Astrocyte of the spinal cord (primary cell): ENCODE results near the gene PPP3R1.
A peak's percentile ranks its signal among the peaks of the same experiment; 100 is the strongest.

Experiments used
- DNase-seq: peaks from one replicate; pipeline ENCODE4 v3.0.0; 2011; ENCODE audit warnings: low read depth, low spot score
- H3K4me3 ChIP-seq: 2 replicates; pipeline ENCODE4 v1.5.1; 2011; ENCODE audit warnings: low read depth, mild to moderate bottlenecking, low read length, moderate library complexity
- in situ Hi-C: cut with HindIII; loops from 2 replicates; pipeline ENCODE4 v1.10.0; 2017; ENCODE audit warnings: low sequenced_read_pairs
- TF ChIP-seq, protein P1 (sequence below): IDR thresholded peaks from 2 replicates; pipeline ENCODE4 v1.5.1; 2012; ENCODE audit warnings: low read depth, mild to moderate bottlenecking, low read length, inconsistent platforms

The PPP3R1 gene

DNA sequence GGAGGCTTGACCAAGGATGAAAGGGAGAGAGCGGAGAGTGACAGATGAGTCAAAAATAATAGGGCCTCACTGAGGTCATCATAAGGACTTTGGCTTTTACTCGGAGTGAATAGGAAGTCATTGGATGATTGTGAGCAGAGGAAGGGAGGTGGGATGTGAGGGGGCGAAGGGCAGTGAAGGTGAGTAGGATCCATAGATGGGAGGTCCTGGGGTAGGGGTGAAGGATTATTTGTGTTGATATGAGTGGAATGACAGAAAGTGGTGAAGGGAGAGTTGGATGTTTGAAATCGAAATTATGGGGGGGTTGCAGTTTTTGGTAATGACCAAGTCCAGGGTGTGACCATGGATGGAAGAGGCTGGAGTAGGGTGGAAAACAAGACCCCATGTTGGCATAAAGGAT is 80.6 kb downstream of the PPP3R1 start:
- TF ChIP-seq, protein P1, sequence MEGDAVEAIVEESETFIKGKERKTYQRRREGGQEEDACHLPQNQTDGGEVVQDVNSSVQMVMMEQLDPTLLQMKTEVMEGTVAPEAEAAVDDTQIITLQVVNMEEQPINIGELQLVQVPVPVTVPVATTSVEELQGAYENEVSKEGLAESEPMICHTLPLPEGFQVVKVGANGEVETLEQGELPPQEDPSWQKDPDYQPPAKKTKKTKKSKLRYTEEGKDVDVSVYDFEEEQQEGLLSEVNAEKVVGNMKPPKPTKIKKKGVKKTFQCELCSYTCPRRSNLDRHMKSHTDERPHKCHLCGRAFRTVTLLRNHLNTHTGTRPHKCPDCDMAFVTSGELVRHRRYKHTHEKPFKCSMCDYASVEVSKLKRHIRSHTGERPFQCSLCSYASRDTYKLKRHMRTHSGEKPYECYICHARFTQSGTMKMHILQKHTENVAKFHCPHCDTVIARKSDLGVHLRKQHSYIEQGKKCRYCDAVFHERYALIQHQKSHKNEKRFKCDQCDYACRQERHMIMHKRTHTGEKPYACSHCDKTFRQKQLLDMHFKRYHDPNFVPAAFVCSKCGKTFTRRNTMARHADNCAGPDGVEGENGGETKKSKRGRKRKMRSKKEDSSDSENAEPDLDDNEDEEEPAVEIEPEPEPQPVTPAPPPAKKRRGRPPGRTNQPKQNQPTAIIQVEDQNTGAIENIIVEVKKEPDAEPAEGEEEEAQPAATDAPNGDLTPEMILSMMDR = no peak
- DNase-seq = no peak
- in situ Hi-C loops = no loop called here
- H3K4me3 ChIP-seq = no peak overlapping the region

DNA sequence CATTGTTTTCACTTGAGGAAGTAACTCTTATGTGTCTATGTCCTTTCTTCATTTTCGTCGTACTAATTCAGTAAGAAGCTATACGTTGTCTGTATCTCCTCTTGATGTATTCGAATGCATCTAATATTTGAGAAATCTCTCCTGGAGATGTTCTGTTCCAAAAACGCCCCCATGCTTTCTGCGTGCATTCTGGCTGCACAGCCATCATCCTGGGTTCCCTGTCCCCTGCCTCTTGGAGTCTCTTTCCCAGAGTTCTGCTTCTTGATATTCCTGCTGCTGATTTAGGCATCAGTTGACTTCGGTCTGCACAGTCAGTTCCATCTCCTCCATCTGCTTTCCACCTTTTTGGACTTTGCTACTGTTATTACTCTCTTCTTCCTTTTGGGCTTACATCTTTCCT is 81.2 kb downstream of the PPP3R1 start:
- DNase-seq = no peak
- no peak overlapping the region for H3K4me3 ChIP-seq
- in situ Hi-C loops = no loop called here
- TF ChIP-seq, protein P1 = no peak

DNA sequence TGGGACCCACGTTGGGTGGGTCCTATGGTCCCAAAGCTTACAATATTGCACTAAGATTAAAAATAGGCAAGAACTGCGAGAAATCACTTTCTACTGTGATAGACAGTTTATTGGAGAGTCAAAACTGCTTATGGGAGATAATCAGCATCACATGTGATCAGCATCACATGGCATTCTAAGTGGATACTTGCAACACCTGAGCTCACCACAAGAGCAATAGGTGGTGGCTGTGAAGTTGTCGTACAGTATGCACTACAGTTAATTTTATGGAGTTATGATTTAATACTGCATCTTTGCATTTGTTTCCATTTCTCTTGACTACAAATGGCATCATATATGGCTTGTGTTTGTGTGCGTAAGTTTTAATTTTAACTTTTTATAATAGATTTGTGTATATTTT is 83.0 kb downstream of the PPP3R1 start:
- DNase-seq = no peak
- in situ Hi-C loops = no loop called here

DNA sequence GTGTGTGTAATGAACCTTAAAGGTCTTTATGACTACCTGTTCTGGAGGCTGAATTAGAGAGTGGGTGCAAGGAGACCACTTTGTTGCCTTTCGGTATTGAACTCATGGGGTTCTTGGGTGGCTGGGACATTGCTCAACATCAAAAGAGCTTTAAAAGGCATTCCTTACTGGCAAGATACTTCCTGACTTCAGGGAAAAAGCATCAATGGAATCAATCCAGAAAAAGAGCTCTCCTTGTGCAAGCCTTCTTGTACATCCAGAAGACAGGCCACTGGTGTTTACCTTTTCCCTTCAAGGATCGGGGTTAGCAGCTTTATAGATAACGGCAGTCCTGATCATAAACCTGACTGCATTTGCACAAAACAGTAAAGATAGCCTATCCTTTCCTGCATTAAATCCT is 85.1 kb downstream of the PPP3R1 start:
- H3K4me3 ChIP-seq = no peak overlapping the region
- TF ChIP-seq, protein P1 = no peak
- no peak for DNase-seq
- in situ Hi-C loops = no loop called here

More for the DNA sequence above, 83.0 kb downstream of the PPP3R1 start:
- TF ChIP-seq, protein P1 = no peak
- no peak overlapping the region for H3K4me3 ChIP-seq

DNA sequence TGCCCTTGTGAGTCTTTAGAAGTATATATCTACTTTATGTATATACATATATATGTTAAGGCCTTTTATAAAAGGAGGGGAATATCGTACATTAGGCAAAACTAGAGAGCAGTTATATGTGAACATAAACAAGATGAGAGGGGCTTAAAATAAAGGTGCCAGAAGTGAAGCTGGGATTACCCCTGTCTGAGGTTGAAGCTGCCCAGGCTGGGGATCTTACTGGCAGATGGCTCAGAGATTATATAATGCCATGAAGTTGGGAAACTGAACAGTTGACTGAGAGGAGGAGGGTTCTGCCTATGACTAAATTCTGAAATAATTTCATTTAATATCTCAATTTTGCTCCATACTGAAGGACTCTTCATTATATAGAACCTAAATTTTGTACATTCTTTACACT is 88.7 kb downstream of the PPP3R1 start:
- H3K4me3 ChIP-seq = no peak overlapping the region
- DNase-seq = no peak
- TF ChIP-seq, protein P1 = no peak
- in situ Hi-C loops = no loop called here

DNA sequence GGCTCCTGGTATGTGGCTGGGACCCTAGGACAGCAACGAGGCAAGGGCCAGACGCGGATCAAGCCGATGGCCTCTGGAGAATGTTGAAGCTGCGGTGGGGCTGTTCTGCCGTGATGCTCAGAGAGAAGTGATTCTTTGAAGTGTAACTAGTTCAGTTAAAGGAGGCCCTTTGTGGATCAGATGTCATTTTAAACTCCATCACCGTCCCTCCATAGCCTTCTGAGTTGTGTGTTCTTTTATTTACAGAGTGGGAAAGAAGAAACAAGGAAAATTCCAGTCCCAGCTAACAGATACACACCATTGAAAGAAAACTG is 94.2 kb downstream of the PPP3R1 start:
- in situ Hi-C loops = no loop called here
- TF ChIP-seq, protein P1 = no peak
- peak overlapping the region; percentile 99 for H3K4me3 ChIP-seq
- no peak for DNase-seq
